Uterus (tissue), 4 donors: ENCODE measurements around the gene FANCL. TPM values are rescaled to one million over a fixed set of nuclear protein-coding genes. Genes with fewer than 3 reads are reported as not detected.
"Not testable (repeated sequence)": the region's sequence is repeated elsewhere in the genome, so short reads cannot be mapped to it uniquely, and the experiment has no call there.

ENCODE experiments used
- DNase-seq, 2 donors: peaks; one replicate each; pipeline ENCODE4 v3.0.0-alpha.2; 2019 to 2020
- H3K27ac ChIP-seq, 2 donors: fragments of 200-600 bp; sonication (generic); 1 replicate in 1 of 2; 2 replicates in 1 of 2; pipeline ENCODE4 v1.5.1; 2016 to 2018
- H3K27me3 ChIP-seq, 2 donors: fragments of 200-600 bp; sonication (generic); one replicate each; pipeline ENCODE4 v1.5.1; 2018 to 2019; ENCODE audit warnings: control low read depth in 1 of 2
- H3K36me3 ChIP-seq, 2 donors: fragments of 200-600 bp; sonication (generic); one replicate each; pipeline ENCODE4 v1.5.1; 2019; ENCODE audit warnings: control low read depth in 1 of 2
- H3K4me1 ChIP-seq, 2 donors: fragments of 200-600 bp; sonication (generic); one replicate each; pipeline ENCODE4 v1.5.1; 2018 to 2019; ENCODE audit warnings: control low read depth in 1 of 2
- H3K4me3 ChIP-seq, 2 donors: fragments of 200-600 bp; sonication (generic); 1 replicate in 1 of 2; 2 replicates in 1 of 2; pipeline ENCODE4 v1.5.1; 2018 to 2019; ENCODE audit warnings: mild to moderate bottlenecking in 1 of 2
- H3K9me3 ChIP-seq, 2 donors: fragments of 200-600 bp; sonication (generic); one replicate each; pipeline ENCODE4 v1.5.1; 2019; ENCODE audit warnings: control low read depth in 1 of 2
- CTCF ChIP-seq, 4 experiments: fragments of 200-600 bp in 2 of 4; fragments of 450-650 bp in 2 of 4; sonication (generic) in 2 of 4; IDR thresholded peaks; one replicate each; pipeline ENCODE4 v1.5.1; 2016 to 2019; ENCODE audit warnings: antibody characterized with exemption in 4 of 4, mild to moderate bottlenecking in 2 of 4, moderate library complexity in 1 of 4
- POLR2A ChIP-seq, 2 donors: fragments of 450-650 bp; IDR thresholded peaks; one replicate each; pipeline ENCODE4 v1.6.1; 2016; ENCODE audit warnings: antibody characterized with exemption in 2 of 2, mild to moderate bottlenecking in 1 of 2, moderate library complexity in 1 of 2
- intact Hi-C: fragments of 100-400 bp; cut with DNase I; formaldehyde crosslinking; loops from one replicate; pipeline ENCODE4 v1.15.1; 2023; ENCODE audit warnings: low total_unique reads
- total RNA-seq, 4 donors: library from RNA; depleted of rRNA in 3 of 4; stranded (reverse); fragments of >200 nt in 3 of 4; gene quantifications; one replicate each; pipeline versions ENCODE4 v1.1.0 to v1.2.4, GENCODE V29; 2014 to 2023
- donor health status: DM: yes; HTN: yes; CAD: no.

Gene FANCL
- total RNA-seq, 4 donors from 2014 or later = 69.8 to 302 (median 96.4) TPM

- TF ChIP-seq POLR2A (IDR thresholded peaks at IDR 0.05) (no peak), CTCF (IDR thresholded peaks at IDR 0.05) (no peak)
These were observed 13.8 kb downstream of the FANCL start for GRCh38 chr2:58227171-58227917.

GRCh38 chr2:58221909-58222308 is 19.2 kb downstream of the FANCL start:
- Histone ChIP-seq H3K9me3 (no peaks in the 10 kb centered on the region), H3K27ac (no peak overlapping the region), H3K4me1 (no peaks in the 10 kb centered on the region), H3K36me3 (no peaks in the 10 kb centered on the region), H3K27me3 (no peaks in the 10 kb centered on the region), H3K4me3 (no peak overlapping the region)
- no peak for DNase-seq
- intact Hi-C loops = no loop called here
- no peak for TF ChIP-seq CTCF (IDR thresholded peaks at IDR 0.05)

More at GRCh38 chr2:58227171-58227917, 13.8 kb downstream of the FANCL start:
- Histone ChIP-seq H3K36me3 (no peaks in the 10 kb centered on the region), H3K27ac (no peak overlapping the region), H3K9me3 (no peaks in the 10 kb centered on the region), H3K4me3 (no peak overlapping the region), H3K4me1 (no peaks in the 10 kb centered on the region), H3K27me3 (no peaks in the 10 kb centered on the region)
- DNase-seq = no peak
- intact Hi-C loops = no loop called here

GRCh38 chr2:58215429-58215828 is 25.7 kb downstream of the FANCL start:
- Histone ChIP-seq H3K4me3 (no peak overlapping the region), H3K4me1 (no peaks in the 10 kb centered on the region), H3K27ac (no peak overlapping the region), H3K9me3 (no peaks in the 10 kb centered on the region), H3K27me3 (no peaks in the 10 kb centered on the region), H3K36me3 (no peaks in the 10 kb centered on the region)
- TF ChIP-seq CTCF (IDR thresholded peaks at IDR 0.05) = no peak
- no peak for TF ChIP-seq POLR2A (IDR thresholded peaks at IDR 0.05)
- no peak for DNase-seq
- intact Hi-C loops = no loop called here

GRCh38 chr2:58210951-58211568 is 30.1 kb downstream of the FANCL start:
- H3K9me3 ChIP-seq, intact Hi-C loops, DNase-seq, H3K27ac ChIP-seq, H3K27me3 ChIP-seq, H3K4me3 ChIP-seq, H3K4me1 ChIP-seq, H3K36me3 ChIP-seq: not testable (repeated sequence)

GRCh38 chr2:58207189-58207588 is 33.9 kb downstream of the FANCL start:
- no peaks in the 10 kb centered on the region for H3K27me3 ChIP-seq
- H3K4me3 ChIP-seq = no peak overlapping the region
- TF ChIP-seq POLR2A (IDR thresholded peaks at IDR 0.05) (no peak), CTCF (IDR thresholded peaks at IDR 0.05) (no peak)
- H3K36me3 ChIP-seq = no peaks in the 10 kb centered on the region
- H3K9me3 ChIP-seq = no peaks in the 10 kb centered on the region
- no peak for DNase-seq
- intact Hi-C loops = no loop called here
- H3K4me1 ChIP-seq = no peaks in the 10 kb centered on the region
- H3K27ac ChIP-seq = no peak overlapping the region
